ENCODE measurements around the gene EEFSEC. TPM values are rescaled to one million over a fixed set of nuclear protein-coding genes. Genes with fewer than 3 reads are reported as not detected.

The EEFSEC gene
- total and polyA plus RNA-seq, 11 donors, result 17.5 to 48.0 (median 22.5) TPM

GRCh38 chr3:128385080-128385832 is 232.0 kb downstream of the EEFSEC start:
- TF ChIP-seq POLR2A (IDR thresholded peaks at IDR 0.05), result no peak
- no peak for TF ChIP-seq CTCF (IDR thresholded peaks at IDR 0.05)

GRCh38 chr3:128388932-128389331 is 235.7 kb downstream of the EEFSEC start:
- no peak for TF ChIP-seq CTCF (IDR thresholded peaks at IDR 0.05)
- no peak for TF ChIP-seq POLR2A (IDR thresholded peaks at IDR 0.05)
- no peak for DNase-seq
- WGBS, 4 donors, result 80 to 100% (median 96%) methylated on average over 3 to 9 of the region's 9 CpGs

More at GRCh38 chr3:128385080-128385832, 232.0 kb downstream of the EEFSEC start:
- DNase-seq (peak; percentile 73 to 92 (median 83)), ATAC-seq (peak; percentile 84 to 87 (median 86))
- 56 to 63% (median 59%) methylated on average over 10 to 11 of the region's 11 CpGs for WGBS, 4 donors
- no peaks in the 10 kb centered on the region for H3K27me3 ChIP-seq
- H3K9me3 ChIP-seq, result no peaks in the 10 kb centered on the region
- intact Hi-C loops (cut with DNase I), result no loop called here
- H3K4me1 ChIP-seq, result peaks cover 0 to 61% (median 32%) of the 10 kb centered on the region in 12 donors
- peak overlapping the region in 11 of 12 donors; percentile 27 to 86 (median 61) for H3K27ac ChIP-seq
- H3K4me3 ChIP-seq, result no peak overlapping the region
- no peaks in the 10 kb centered on the region for H3K36me3 ChIP-seq

GRCh38 chr3:128390867-128391266 is 237.6 kb downstream of the EEFSEC start:
- H3K4me3 ChIP-seq, result no peak overlapping the region
- no peak overlapping the region for H3K27ac ChIP-seq
- no peaks in the 10 kb centered on the region for H3K36me3 ChIP-seq
- H3K27me3 ChIP-seq, result no peaks in the 10 kb centered on the region
- DNase-seq (no peak), ATAC-seq (no peak)
- H3K9me3 ChIP-seq, result no peaks in the 10 kb centered on the region
- peaks cover 0 to 45% (median 24%) of the 10 kb centered on the region in 12 donors for H3K4me1 ChIP-seq
- 92 to 98% (median 94%) methylated on average over 9 of the region's 9 CpGs for WGBS, 4 donors
- TF ChIP-seq CTCF (IDR thresholded peaks at IDR 0.05), result no peak
- intact Hi-C loops (cut with DNase I), result loop anchor here in 1 of 10 donors (10.0 kb wide), 1 partner anchor 146 kb away; no protein-coding TSS in a partner anchor

More at GRCh38 chr3:128388932-128389331, 235.7 kb downstream of the EEFSEC start:
- H3K27ac ChIP-seq, result no peak overlapping the region
- no peaks in the 10 kb centered on the region for H3K36me3 ChIP-seq
- no peaks in the 10 kb centered on the region for H3K9me3 ChIP-seq
- H3K27me3 ChIP-seq, result no peaks in the 10 kb centered on the region
- no peak overlapping the region for H3K4me3 ChIP-seq
- peaks cover 0 to 44% (median 20%) of the 10 kb centered on the region in 12 donors for H3K4me1 ChIP-seq
- intact Hi-C loops (cut with DNase I), result no loop called here
- ATAC-seq, result no peak

- H3K27me3 ChIP-seq, result no peaks in the 10 kb centered on the region
- ATAC-seq (no peak), DNase-seq (no peak)
- H3K36me3 ChIP-seq, result no peaks in the 10 kb centered on the region
- WGBS, 4 donors, result 97 to 98% (median 98%) methylated on average over 6 to 7 of the region's 7 CpGs
- H3K27ac ChIP-seq, result no peak overlapping the region
- no peaks in the 10 kb centered on the region for H3K9me3 ChIP-seq
- H3K4me1 ChIP-seq, result peaks cover 0 to 40% (median 20%) of the 10 kb centered on the region in 12 donors
- intact Hi-C loops (cut with DNase I), result loop anchor here in 1 of 10 donors (10.0 kb wide), 1 partner anchor 147 kb away; no protein-coding TSS in a partner anchor
- no peak overlapping the region for H3K4me3 ChIP-seq
- no peak for TF ChIP-seq CTCF (IDR thresholded peaks at IDR 0.05)
- no peak for TF ChIP-seq POLR2A (IDR thresholded peaks at IDR 0.05)
Measured at GRCh38 chr3:128392021-128392420, 238.7 kb downstream of the EEFSEC start.
